ENCODE measurements around the gene RFNG. TPM values are rescaled to one million over a fixed set of nuclear protein-coding genes. Genes with fewer than 3 reads are reported as not detected.

The RFNG gene
- total RNA-seq, 1 donor from 2014 or later: 61.4 TPM

GRCh38 chr17:82079001-82079677 is 27.5 kb upstream of the RFNG start:
- no peak for TF ChIP-seq POLR2A (IDR thresholded peaks at IDR 0.05)
- no peak for TF ChIP-seq POLR2AphosphoS5 (IDR thresholded peaks at IDR 0.05; ENCODE audit: insufficient read depth in 1 of 2, low read depth in 1 of 2)
- no peak for TF ChIP-seq CTCF (IDR thresholded peaks at IDR 0.05)

GRCh38 chr17:82078433-82078832 is 26.8 kb upstream of the RFNG start:
- Histone ChIP-seq H3K27me3 (no peaks in the 10 kb centered on the region), H3K4me1 (peaks cover 16% of the 10 kb centered on the region), H3K9me3 (no peaks in the 10 kb centered on the region), H3K4me3 (peak overlapping the region in 1 of 2 donors; percentile 16), H3K36me3 (peaks cover 0 to 48% of the 10 kb centered on the region in 2 donors), H3K27ac (peak overlapping the region; percentile 8)
- TF ChIP-seq CTCF (IDR thresholded peaks at IDR 0.05) (no peak), POLR2A (IDR thresholded peaks at IDR 0.05) (no peak), POLR2AphosphoS5 (IDR thresholded peaks at IDR 0.05; ENCODE audit: insufficient read depth in 1 of 2, low read depth in 1 of 2) (no peak)
- no peak for DNase-seq (ENCODE audit: extremely low spot score in 2 of 2)
- intact Hi-C loops (cut with DNase I): no loop called here

More at GRCh38 chr17:82079001-82079677, 27.5 kb upstream of the RFNG start:
- intact Hi-C loops (cut with DNase I): no loop called here
- DNase-seq (ENCODE audit: extremely low spot score in 2 of 2): no peak
- peaks cover 16% of the 10 kb centered on the region for H3K4me1 ChIP-seq
- H3K27ac ChIP-seq: no peak overlapping the region
- no peaks in the 10 kb centered on the region for H3K9me3 ChIP-seq
- H3K27me3 ChIP-seq: no peaks in the 10 kb centered on the region
- no peak overlapping the region for H3K4me3 ChIP-seq
- peaks cover 0 to 55% of the 10 kb centered on the region in 2 donors for H3K36me3 ChIP-seq

- Histone ChIP-seq H3K4me1 (peaks cover 16% of the 10 kb centered on the region), H3K27me3 (no peaks in the 10 kb centered on the region), H3K36me3 (peaks cover 0 to 41% of the 10 kb centered on the region in 2 donors), H3K9me3 (no peaks in the 10 kb centered on the region), H3K4me3 (peak overlapping the region in 1 of 2 donors; percentile 16), H3K27ac (peak overlapping the region; percentile 8)
- intact Hi-C loops (cut with DNase I): no loop called here
- TF ChIP-seq POLR2AphosphoS5 (IDR thresholded peaks at IDR 0.05; ENCODE audit: insufficient read depth in 1 of 2, low read depth in 1 of 2) (peak in 1 of 2 donors; percentile 72), POLR2A (IDR thresholded peaks at IDR 0.05) (no peak), CTCF (IDR thresholded peaks at IDR 0.05) (no peak)
- DNase-seq (ENCODE audit: extremely low spot score in 2 of 2): no peak
Measured at GRCh38 chr17:82077617-82078358, 26.2 kb upstream of the RFNG start.

GRCh38 chr17:82076785-82077591 is 25.4 kb upstream of the RFNG start:
- no peak for DNase-seq (ENCODE audit: extremely low spot score in 2 of 2)
- Histone ChIP-seq H3K9me3 (no peaks in the 10 kb centered on the region), H3K36me3 (peaks cover 0 to 33% of the 10 kb centered on the region in 2 donors), H3K27me3 (no peaks in the 10 kb centered on the region), H3K27ac (peak overlapping the region; percentile 8), H3K4me3 (no peak overlapping the region), H3K4me1 (peaks cover 16% of the 10 kb centered on the region)
- intact Hi-C loops (cut with DNase I): no loop called here
- TF ChIP-seq POLR2AphosphoS5 (IDR thresholded peaks at IDR 0.05; ENCODE audit: insufficient read depth in 1 of 2, low read depth in 1 of 2): no peak
- no peak for TF ChIP-seq POLR2A (IDR thresholded peaks at IDR 0.05)
- no peak for TF ChIP-seq CTCF (IDR thresholded peaks at IDR 0.05)

All from vagina (tissue), 2 donors.